ENCODE data around the gene NPNT. TPM values are rescaled to one million over a fixed set of nuclear protein-coding genes. Genes with fewer than 3 reads are reported as not detected.

Gene NPNT
- total RNA-seq, 1 experiment from 2014 or later: not detected

- DNase-seq (ENCODE audit: low read depth): no peak
Measured at GRCh38 chr4:106017975-106018374, 122.7 kb downstream of the NPNT start.

- DNase-seq (ENCODE audit: low read depth): peak; percentile 41
Measured at GRCh38 chr4:106019771-106020170, 124.5 kb downstream of the NPNT start.

Other genes with a start within 250 kb of the NPNT start
- 21.2 and 25.1 TPM in 2 replicates for gene INTS12, start 186.8 kb upstream of the NPNT start, total RNA-seq (2014; rRNA removed; shearing (Covaris generic))
- gene GSTCD, start 186.7 kb upstream of the NPNT start, total RNA-seq (2014; rRNA removed; shearing (Covaris generic)): 23.1 and 26.6 TPM in 2 replicates

Data from HT1080 (cell line).